GM10266 (cell line): Measurements from ENCODE around the gene TPSB2.

Source experiments
- DNase-seq: peaks from one replicate; pipeline ENCODE4 v3.0.0; 2012; ENCODE audit errors: extremely low spot score
- CTCF ChIP-seq: IDR thresholded peaks from 2 replicates; pipeline ENCODE4 v1.5.1; 2012; ENCODE audit warnings: mild to moderate bottlenecking, low read depth; ENCODE audit not compliant: control insufficient read depth, insufficient read depth; ENCODE audit errors: missing control alignments

The TPSB2 gene

GRCh38 chr16:1220098-1220728 is 9.8 kb downstream of the TPSB2 start:
- DNase-seq: no peak
- no peak for TF ChIP-seq CTCF

- DNase-seq: no peak
- no peak for TF ChIP-seq CTCF
These were observed 10.9 kb downstream of the TPSB2 start for GRCh38 chr16:1218930-1219611.

- no peak for DNase-seq
- no peak for TF ChIP-seq CTCF
These were observed 11.7 kb downstream of the TPSB2 start for GRCh38 chr16:1218061-1218929.

- DNase-seq: no peak
- TF ChIP-seq CTCF: no peak
These were observed 12.5 kb downstream of the TPSB2 start for GRCh38 chr16:1217526-1217925.

- DNase-seq: no peak
- TF ChIP-seq CTCF: no peak
These were observed 13.1 kb downstream of the TPSB2 start for GRCh38 chr16:1216681-1217400.

GRCh38 chr16:1216296-1216619 is 13.7 kb downstream of the TPSB2 start:
- TF ChIP-seq CTCF: no peak
- no peak for DNase-seq
